ENCODE measurements around the gene KRTCAP2.

The KRTCAP2 gene

GRCh38 chr1:155167166-155168104, 5.7 kb downstream of the KRTCAP2 start:
- TF ChIP-seq, protein P1, sequence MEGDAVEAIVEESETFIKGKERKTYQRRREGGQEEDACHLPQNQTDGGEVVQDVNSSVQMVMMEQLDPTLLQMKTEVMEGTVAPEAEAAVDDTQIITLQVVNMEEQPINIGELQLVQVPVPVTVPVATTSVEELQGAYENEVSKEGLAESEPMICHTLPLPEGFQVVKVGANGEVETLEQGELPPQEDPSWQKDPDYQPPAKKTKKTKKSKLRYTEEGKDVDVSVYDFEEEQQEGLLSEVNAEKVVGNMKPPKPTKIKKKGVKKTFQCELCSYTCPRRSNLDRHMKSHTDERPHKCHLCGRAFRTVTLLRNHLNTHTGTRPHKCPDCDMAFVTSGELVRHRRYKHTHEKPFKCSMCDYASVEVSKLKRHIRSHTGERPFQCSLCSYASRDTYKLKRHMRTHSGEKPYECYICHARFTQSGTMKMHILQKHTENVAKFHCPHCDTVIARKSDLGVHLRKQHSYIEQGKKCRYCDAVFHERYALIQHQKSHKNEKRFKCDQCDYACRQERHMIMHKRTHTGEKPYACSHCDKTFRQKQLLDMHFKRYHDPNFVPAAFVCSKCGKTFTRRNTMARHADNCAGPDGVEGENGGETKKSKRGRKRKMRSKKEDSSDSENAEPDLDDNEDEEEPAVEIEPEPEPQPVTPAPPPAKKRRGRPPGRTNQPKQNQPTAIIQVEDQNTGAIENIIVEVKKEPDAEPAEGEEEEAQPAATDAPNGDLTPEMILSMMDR (IDR thresholded peaks at IDR 0.05), result peak; percentile 90

DNA sequence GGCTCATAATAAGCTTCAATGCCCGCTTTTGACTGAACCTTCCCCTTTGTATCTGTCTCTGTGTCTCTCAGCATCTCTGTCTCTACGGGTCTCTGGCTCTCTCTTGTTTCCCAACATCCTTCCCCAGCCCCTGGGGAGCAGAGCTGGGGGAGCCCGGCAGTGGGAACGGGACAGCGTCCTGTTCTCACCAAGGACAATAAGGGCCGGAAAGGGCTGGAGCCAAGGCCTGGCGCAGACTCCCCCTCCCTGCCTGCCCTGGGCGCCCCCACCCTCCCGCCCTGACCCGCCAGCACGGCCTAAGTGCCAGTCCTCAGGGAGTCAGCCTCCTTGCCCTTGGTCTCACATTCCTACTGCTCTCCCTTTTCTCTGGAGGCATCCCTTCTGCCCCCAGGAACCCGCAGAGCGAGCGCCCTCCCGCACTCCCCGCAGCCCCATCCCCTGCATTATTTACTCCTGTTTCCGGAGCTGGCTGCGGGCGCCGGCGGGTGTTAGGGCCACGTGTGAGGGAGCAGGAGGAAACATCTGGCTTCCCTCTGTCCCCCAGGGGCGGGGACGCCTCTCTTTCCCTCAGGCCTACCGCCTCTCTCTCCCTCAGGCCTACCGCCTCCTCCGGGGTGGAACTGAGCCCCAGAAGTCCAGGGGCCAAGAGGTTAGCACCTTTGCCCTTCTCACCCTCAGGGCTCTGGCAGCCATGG, 6.5 kb downstream of the KRTCAP2 start:
- TF ChIP-seq, protein P1 (IDR thresholded peaks at IDR 0.05), result no peak

GRCh38 chr1:155166051-155166470, 7.0 kb downstream of the KRTCAP2 start:
- TF ChIP-seq, protein P1 (IDR thresholded peaks at IDR 0.05), result no peak

DNA sequence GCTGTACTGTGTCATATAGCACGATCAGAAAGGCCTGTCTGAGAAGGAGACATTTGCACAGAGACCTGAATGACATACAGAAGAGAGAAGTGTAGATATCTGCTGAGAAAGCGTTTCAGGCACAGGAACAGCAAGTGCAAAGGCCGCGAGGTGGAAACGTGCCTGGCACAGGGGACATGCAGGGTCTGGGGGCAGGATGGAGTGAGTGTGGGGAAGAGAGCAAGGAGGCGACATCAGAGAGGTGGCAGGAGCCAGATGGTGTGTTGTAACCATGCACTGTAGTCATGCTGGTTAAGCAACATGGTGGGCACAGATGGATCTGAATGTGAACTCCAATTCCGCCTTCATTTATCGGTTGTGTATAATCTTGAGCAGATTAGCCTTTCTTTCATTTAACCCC, 13.0 kb downstream of the KRTCAP2 start:
- TF ChIP-seq, protein P1 (IDR thresholded peaks at IDR 0.05), result no peak

DNA sequence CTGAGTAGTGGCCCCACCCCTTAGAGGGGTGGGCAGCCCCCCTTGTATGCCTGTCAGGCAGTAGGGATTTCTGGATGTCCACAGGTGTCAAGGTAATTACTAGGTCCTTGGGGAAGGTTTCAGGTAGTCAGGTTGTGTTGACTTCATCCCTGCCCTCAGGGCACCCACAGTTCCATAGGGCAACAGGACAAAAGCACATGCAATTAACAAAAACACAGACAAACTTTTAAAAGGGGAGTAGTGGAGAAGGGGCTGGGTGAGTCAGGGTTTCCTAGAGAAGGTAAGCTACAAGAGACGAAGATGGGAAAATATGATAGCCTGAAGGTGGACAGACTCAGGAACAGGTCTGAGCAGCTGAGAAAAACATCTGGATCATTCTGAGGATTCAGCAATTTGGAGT, 14.1 kb downstream of the KRTCAP2 start:
- TF ChIP-seq, protein P1 (IDR thresholded peaks at IDR 0.05), result no peak

DNA sequence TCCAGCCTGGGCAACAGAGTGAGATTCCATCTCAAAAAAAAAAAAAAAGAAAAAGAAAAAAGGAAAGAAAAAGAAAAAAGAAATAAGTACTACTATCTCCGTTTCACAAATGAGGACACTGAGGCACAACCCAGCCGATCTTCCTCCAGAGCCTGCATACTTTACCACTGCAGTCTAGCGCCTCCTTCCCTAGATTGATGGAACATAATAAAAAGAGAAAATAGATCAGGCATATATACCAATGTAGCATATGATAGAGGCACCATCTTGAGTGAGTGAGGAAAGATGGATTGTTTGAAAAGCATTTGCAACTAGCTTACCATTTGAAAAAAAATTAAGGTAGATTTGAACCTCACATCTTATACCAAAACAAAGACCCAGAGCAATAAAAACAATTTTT, 27.6 kb downstream of the KRTCAP2 start:
- TF ChIP-seq, protein P1 (IDR thresholded peaks at IDR 0.05), result no peak

DNA sequence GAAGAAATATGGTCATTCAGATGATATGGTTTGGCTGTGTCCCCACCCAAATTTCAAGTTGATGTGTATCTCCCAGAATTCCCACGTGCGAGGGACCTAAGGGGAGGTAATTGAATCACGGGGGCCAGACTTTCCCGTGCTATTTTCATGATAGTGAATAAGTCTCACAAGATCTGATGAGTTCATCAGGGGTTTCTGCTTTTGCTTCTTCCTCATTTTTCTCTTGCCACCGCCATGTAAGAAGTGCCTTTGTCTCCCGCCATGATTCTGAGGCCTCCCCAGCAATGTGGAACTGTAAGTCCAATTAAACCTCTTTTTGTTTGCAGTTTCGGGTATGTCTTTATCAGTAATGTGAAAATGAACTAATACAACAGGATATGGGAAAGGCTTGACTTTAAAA, 31.4 kb downstream of the KRTCAP2 start:
- TF ChIP-seq, protein P1 (IDR thresholded peaks at IDR 0.05), result no peak

Measured in LNCAP (cell line).